ENCODE data around the gene AK3.
"Not testable (repeated sequence)": the region's sequence is repeated elsewhere in the genome, so short reads cannot be mapped to it uniquely, and the experiment has no call there.

AK3 gene

DNA sequence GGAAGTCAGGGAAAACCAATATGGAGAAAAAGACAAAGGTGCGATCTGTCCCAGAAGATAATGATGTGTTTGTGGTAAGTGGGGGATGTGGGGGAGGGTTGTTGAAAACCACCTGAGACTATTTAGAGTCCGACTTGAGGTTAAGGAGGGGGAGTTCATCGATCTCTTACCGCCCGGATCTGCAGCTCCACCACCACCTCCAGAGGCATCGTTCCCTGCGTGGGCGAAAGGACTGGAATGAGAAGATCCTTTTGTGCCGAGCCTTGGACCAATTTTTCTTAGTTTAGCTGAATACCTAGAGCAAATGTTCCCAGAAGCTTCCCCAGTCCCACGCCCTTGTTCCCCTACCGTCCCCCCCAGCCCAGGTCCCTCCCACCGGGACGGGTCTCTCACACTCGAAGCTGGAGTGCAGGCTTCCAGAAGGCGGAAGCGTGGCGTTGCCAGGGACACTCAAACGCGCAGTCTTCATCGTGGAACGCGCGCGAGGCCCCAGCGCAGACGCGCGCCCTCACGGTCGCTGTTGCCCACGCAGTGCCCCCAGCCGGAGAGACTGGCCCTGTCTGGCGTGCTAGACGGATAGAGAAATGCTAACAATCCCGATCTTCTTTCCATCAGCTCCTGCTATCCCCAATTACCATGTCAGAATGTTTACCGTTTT is 74.8 kb downstream of the AK3 start, which contains the start of gene SPATA6L:
TSS of gene SPATA6L (minus strand) at position 439 of the 658 bp plus-strand sequence. CDS start at position 209, 230 bp downstream.
- DNase-seq (ENCODE audit: low spot score) = peak; percentile 76

DNA sequence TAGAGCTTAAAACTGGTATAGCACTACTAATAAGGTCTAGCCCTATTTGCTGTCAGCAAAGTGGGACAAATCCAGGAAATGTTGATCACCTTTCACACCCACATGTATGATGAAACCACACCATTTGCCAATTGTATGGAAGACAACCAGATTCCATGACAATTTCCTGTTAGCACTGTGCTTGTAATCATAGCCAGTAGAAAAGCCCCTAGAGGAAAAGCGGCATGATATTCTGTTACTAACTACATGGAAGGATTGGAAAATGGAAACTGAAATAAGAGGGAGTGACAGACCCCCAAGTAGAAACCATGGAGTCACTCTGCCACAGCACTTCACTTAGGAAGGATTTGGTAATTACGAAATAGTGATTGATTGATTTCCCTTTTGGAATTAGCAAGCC is 75.6 kb downstream of the AK3 start:
- no peak for DNase-seq (ENCODE audit: low spot score)

DNA sequence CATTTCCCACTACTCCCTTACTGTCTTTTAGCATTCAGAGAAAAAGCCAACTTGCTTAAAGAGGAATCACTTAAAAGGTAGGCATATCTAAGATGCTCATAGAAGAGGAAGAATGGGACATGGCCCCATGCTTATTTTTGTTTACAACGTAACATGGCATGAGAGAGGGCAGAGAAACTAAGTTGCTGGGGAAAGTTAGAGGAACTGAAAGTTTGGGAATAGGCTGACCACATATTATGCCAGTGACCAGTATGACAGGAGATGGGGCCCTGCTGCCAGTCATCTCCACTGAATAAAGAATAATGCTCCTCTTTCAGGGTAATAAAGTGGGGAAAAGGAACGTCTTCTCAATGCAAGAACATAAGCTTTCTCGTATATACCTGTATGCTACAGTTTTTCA is 77.0 kb downstream of the AK3 start:
- DNase-seq (ENCODE audit: low spot score) = no peak

- DNase-seq (ENCODE audit: low spot score) = no peak
Observed at GRCh38 chr9:4662989-4663792, 77.8 kb downstream of the AK3 start.

DNA sequence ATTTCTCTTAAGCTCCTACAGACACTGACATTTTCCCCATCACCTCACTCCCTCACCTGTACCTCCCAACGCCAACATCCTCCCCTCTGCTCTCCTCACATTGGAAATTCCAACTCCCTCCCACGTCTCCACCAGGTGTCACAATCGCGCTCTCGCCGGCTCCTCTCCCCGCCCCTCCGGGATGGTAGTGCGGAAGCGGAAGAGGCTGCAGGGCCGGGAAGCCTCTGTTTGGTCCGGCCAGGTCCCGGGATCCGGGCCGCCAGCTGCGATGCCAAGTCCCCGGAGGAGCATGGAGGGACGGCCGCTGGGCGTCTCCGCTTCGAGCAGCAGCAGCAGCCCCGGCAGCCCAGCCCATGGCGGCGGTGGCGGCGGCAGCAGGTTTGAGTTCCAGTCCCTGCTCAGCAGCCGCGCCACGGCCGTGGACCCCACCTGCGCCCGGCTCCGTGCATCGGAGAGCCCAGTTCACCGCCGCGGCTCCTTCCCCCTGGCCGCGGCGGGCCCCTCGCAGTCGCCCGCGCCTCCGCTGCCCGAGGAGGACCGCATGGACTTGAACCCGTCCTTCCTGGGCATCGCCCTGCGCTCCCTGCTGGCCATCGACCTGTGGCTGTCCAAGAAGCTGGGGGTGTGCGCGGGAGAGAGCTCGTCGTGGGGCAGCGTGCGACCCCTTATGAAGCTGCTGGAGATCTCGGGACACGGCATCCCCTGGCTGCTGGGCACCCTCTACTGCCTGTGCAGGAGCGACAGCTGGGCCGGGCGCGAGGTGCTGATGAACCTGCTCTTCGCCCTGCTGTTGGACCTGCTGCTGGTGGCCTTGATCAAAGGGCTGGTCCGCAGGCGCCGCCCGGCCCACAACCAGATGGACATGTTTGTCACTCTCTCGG is 78.7 kb downstream of the AK3 start, which contains the start of gene PLPP6:
TSS of gene PLPP6 (plus strand) at position 187 of the 881 bp plus-strand sequence. CDS start at position 269, 82 bp downstream.
- peak; percentile 94 for DNase-seq (ENCODE audit: low spot score)

- no peak for DNase-seq (ENCODE audit: low spot score)
Observed at GRCh38 chr9:4661611-4662010, 79.4 kb downstream of the AK3 start.

- no peak for DNase-seq (ENCODE audit: low spot score)
Observed at GRCh38 chr9:4661165-4661564, 79.8 kb downstream of the AK3 start.

DNA sequence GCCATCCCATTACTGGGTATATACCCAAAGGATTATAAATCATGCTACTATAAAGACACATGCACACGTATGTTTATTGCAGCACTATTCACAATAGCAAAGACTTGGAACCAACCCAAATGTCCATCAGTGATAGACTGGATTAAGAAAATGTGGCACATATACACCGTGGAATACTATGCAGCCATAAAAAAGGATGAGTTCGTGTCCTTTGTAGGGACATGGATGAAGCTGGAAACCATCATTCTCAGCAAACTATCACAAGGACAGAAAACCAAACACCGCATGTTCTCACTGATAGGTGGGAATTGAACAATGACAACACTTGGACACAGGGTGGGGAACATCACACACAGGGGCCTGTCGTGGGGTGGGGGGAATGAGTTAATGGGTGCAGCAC is 80.3 kb downstream of the AK3 start:
- DNase-seq (ENCODE audit: low spot score) = not testable (repeated sequence)

Measured in AG20443 (cell line).